Stimulated activated CD8-positive, alpha-beta memory T cell treated with anti-CD3 and anti-CD28 coated beads, Interleukin-2, amount 100 ng/mL, for 1 hour (primary cell): ENCODE data around the gene ITPA.
"Not testable (repeated sequence)": the region's sequence is repeated elsewhere in the genome, so short reads cannot be mapped to it uniquely, and the experiment has no call there.

ENCODE experiments used
- DNase-seq, 2 donors: peaks; one replicate each; pipeline ENCODE4 v3.0.0-alpha.2; 2020; ENCODE audit warnings: low read depth in 2 of 2

Gene ITPA

GRCh38 chr20:3199976-3200755, 9.1 kb upstream of the ITPA start:
- DNase-seq = no peak

- DNase-seq = no peak
These were observed 6.4 kb upstream of the ITPA start for GRCh38 chr20:3202965-3203314.

GRCh38 chr20:3203315-3204123, 5.8 kb upstream of the ITPA start:
- DNase-seq = no peak

- peak; percentile 83 for DNase-seq
These were observed 5.0 kb upstream of the ITPA start, which contains the start of gene DDRGK1 for GRCh38 chr20:3204124-3204794. Gene DDRGK1, minus strand, starts transcription at chr20:3204682. Its CDS starts 55 bp downstream, at chr20:3204627.

GRCh38 chr20:3208786-3209256, 477 bp upstream of the ITPA start:
- DNase-seq = no peak

- no peak for DNase-seq
These were observed 634 bp downstream of the ITPA start for GRCh38 chr20:3209946-3210317.

- no peak for DNase-seq
These were observed 1.0 kb downstream of the ITPA start for GRCh38 chr20:3210346-3210745.

GRCh38 chr20:3213226-3213625, 3.9 kb downstream of the ITPA start:
- no peak for DNase-seq

- DNase-seq = not testable (repeated sequence)
These were observed 6.1 kb downstream of the ITPA start for GRCh38 chr20:3215359-3215917.

GRCh38 chr20:3218307-3218988, 9.2 kb downstream of the ITPA start:
- peak; percentile 47 to 55 for DNase-seq

GRCh38 chr20:3221398-3222226, 12.3 kb downstream of the ITPA start:
- DNase-seq = no peak

- DNase-seq = no peak
These were observed 13.6 kb downstream of the ITPA start for GRCh38 chr20:3222635-3223600.

GRCh38 chr20:3223651-3223993, 14.3 kb downstream of the ITPA start:
- DNase-seq = no peak

- no peak for DNase-seq
These were observed 14.8 kb downstream of the ITPA start for GRCh38 chr20:3223994-3224680.

GRCh38 chr20:3224681-3225421, 15.6 kb downstream of the ITPA start:
- DNase-seq = no peak

GRCh38 chr20:3226093-3226492, 16.8 kb downstream of the ITPA start:
- DNase-seq = no peak

GRCh38 chr20:3226864-3227263, 17.6 kb downstream of the ITPA start:
- no peak for DNase-seq

GRCh38 chr20:3227506-3227905, 18.2 kb downstream of the ITPA start:
- DNase-seq = no peak
